GM12878 (cell line): Measurements from ENCODE around the gene BIRC7. TPM values are rescaled to one million over a fixed set of nuclear protein-coding genes. Genes with fewer than 3 reads are reported as not detected.

ENCODE experiments used
- CHD1 ChIP-seq: IDR thresholded peaks from 2 replicates; pipeline ENCODE4 v1.6.1; 2012; ENCODE audit warnings: low read depth, low read length, improper control_type of control experiment
- CREB1 ChIP-seq: IDR thresholded peaks from 2 replicates; pipeline ENCODE4 v1.6.1; 2012; ENCODE audit warnings: low read depth, mild to moderate bottlenecking, inconsistent platforms
- EGR1 ChIP-seq, 2 experiments: IDR thresholded peaks; 1 replicate in 1 of 2; 2 replicates in 1 of 2; pipeline ENCODE4 v1.6.1; 2011 to 2012; ENCODE audit warnings: low read depth in 2 of 2, low read length in 2 of 2, borderline replicate concordance in 1 of 2, mild to moderate bottlenecking in 1 of 2, moderate library complexity in 1 of 2
- GATAD2B ChIP-seq: fragments of 450-650 bp; conservative IDR thresholded peaks from 2 replicates; pipeline ENCODE4 v1.6.1; 2017; ENCODE audit warnings: low read depth, mild to moderate bottlenecking, moderate library complexity
- HCFC1 ChIP-seq: fragments of 150-350 bp; IDR thresholded peaks from 2 replicates; pipeline ENCODE4 v1.6.1; 2014; ENCODE audit warnings: low read length
- HDGF ChIP-seq: fragments of 450-650 bp; IDR thresholded peaks from 2 replicates; pipeline ENCODE4 v1.6.1; 2016; ENCODE audit warnings: antibody characterized with exemption
- IKZF1 ChIP-seq: fragments of 450-650 bp; conservative IDR thresholded peaks from 2 replicates; pipeline ENCODE4 v1.6.1; 2017; ENCODE audit warnings: antibody characterized with exemption, mild to moderate bottlenecking
- MXI1 ChIP-seq: fragments of 150-350 bp; IDR thresholded peaks from 2 replicates; pipeline ENCODE4 v1.6.1; 2011; ENCODE audit warnings: low read depth, mild to moderate bottlenecking, inconsistent platforms, low read length, improper control_type of control experiment
- NRF1 ChIP-seq: conservative IDR thresholded peaks from 2 replicates; pipeline ENCODE4 v1.6.1; 2011; ENCODE audit warnings: mild to moderate bottlenecking, low read depth, low read length, improper control_type of control experiment
- POLR2A ChIP-seq: IDR thresholded peaks from 2 replicates; pipeline ENCODE4 v1.6.1; 2011; ENCODE audit warnings: low read depth, mild to moderate bottlenecking, low read length
- POLR2AphosphoS2 ChIP-seq: IDR thresholded peaks from 2 replicates; pipeline ENCODE4 v1.6.1; 2011; ENCODE audit warnings: low read depth, mild to moderate bottlenecking, low read length, improper control_type of control experiment, moderate library complexity
- POLR2AphosphoS5 ChIP-seq: IDR thresholded peaks from 2 replicates; pipeline ENCODE4 v1.6.1; 2011; ENCODE audit warnings: mild to moderate bottlenecking, low read length, inconsistent platforms
- RAD51 ChIP-seq: fragments of 450-650 bp; IDR thresholded peaks from 2 replicates; pipeline ENCODE4 v1.6.1; 2016; ENCODE audit warnings: moderate library complexity, mild to moderate bottlenecking, inconsistent platforms
- RUNX3 ChIP-seq: IDR thresholded peaks from 2 replicates; pipeline ENCODE4 v1.6.1; 2012; ENCODE audit warnings: low read length, inconsistent platforms
- SREBF1 ChIP-seq: IDR thresholded peaks from 2 replicates; pipeline ENCODE4 v1.6.1; 2012; ENCODE audit warnings: mild to moderate bottlenecking, low read length
- SRF ChIP-seq, 2 experiments: IDR thresholded peaks; 2 replicates each; pipeline ENCODE4 v1.6.1; 2011; ENCODE audit warnings: low read depth in 2 of 2, low read length in 2 of 2, mild to moderate bottlenecking in 1 of 2, moderate library complexity in 1 of 2
- STAT1 ChIP-seq: fragments of 450-650 bp; conservative IDR thresholded peaks from 2 replicates; pipeline ENCODE4 v1.6.1; 2014; ENCODE audit warnings: antibody characterized with exemption, mild to moderate bottlenecking
- TCF3 ChIP-seq: IDR thresholded peaks from 2 replicates; pipeline ENCODE4 v1.6.1; 2012; ENCODE audit warnings: low read depth, mild to moderate bottlenecking, low read length, borderline replicate concordance; ENCODE audit not compliant: insufficient read depth
- ZZZ3 ChIP-seq: IDR thresholded peaks from 2 replicates; pipeline ENCODE4 v1.6.1; 2011; ENCODE audit warnings: low read depth; ENCODE audit not compliant: control insufficient read depth, insufficient read length
- polyA plus RNA-seq, 11 experiments: library from polyadenylated mRNA; depleted of rRNA in 4 of 11; unstranded in 6 of 11; stranded (reverse) in 5 of 11; fragments of >200 nt; fragmentation: Nextera tagmentation in 4 of 11; fragmentation: Illumina TruSeq in 1 of 11; extraction: Ambion mirVana in 4 of 11; extraction: Trizol in 1 of 11; gene quantifications; 1 replicate in 1 of 11; 2 replicates in 10 of 11; pipeline versions ENCODE4 v1.2.1 to v1.2.3, GENCODE V29; 2011 to 2016; ENCODE audit warnings: inconsistent platforms in 2 of 11, missing spikeins in 2 of 11, low read depth in 1 of 11
- total RNA-seq, 4 experiments: library from RNA; depleted of rRNA in 3 of 4; stranded (reverse); fragments of >200 nt in 3 of 4; fragmentation: Illumina TruSeq in 1 of 4; extraction: Trizol in 1 of 4; gene quantifications; 2 replicates each; pipeline versions ENCODE4 v1.2.1 to v1.2.3, GENCODE V29; 2013 to 2021
- TF ChIP-seq, protein P1 (sequence below): fragments of 450-650 bp; IDR thresholded peaks from 2 replicates; pipeline ENCODE4 v1.6.1; 2017; ENCODE audit warnings: mild to moderate bottlenecking, moderate library complexity
- TF ChIP-seq, protein P2 (sequence below): fragments of 450-650 bp; IDR thresholded peaks from 2 replicates; pipeline ENCODE4 v1.6.1; 2017; ENCODE audit warnings: mild to moderate bottlenecking, moderate library complexity

Gene BIRC7
- total and polyA plus RNA-seq, 10 of the 15 experiments (the other 5 are each of a cell fraction or from before 2014, with no cell fraction given), result 0.31 TPM; not detected in 9

DNA sequence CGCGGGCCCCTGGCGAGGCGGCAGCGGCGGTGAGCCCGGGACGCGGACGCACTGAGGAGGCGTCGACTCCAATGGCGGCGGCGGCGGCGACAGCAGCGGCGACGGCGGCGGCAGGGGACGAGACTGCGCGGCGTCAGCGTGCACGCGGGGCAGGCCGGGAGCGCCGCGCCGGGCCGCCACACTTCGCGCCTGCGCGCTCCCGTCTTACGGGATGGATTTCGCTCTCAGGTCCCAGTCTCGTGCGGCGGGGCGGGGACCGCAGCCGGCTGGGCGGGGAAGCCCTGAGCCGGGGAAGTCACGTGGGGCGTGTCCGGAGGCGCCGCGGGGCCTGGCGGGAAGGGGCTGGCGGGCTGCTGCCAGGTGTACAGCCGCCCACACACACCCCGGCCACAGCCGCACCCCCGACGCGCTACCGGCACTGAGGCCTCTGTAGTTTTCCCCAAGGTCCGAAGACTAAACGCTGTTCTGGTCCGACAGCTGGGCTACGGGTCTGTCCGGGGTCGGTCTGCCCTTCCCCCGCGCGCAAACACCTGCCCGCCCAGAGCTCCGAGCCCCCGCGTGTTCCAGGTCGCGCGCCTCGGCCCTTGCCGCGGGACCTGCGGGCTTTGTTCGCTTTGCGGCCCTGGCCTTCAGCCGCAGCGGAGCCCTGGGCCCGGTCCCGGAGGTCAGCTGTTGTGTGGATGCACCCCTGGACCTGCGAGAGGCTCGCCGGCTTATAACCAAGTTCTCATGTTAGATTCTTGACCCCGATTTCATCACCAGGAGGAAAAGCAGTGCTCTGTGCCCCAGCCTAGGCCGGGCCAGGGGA lies 19.5 kb upstream of the BIRC7 start, which contains the start of gene YTHDF1 (continued):
- TF ChIP-seq SRF (IDR thresholded peaks at IDR 0.05; ENCODE audit: low read depth in 2 of 2, low read length in 2 of 2), result 0 out of 4 replicates have a peak, but pooled peaks of 1 of the 2 experiments have one; percentile 2
- peak; percentile 90 for TF ChIP-seq RAD51
- TF ChIP-seq POLR2A, result peak; percentile 78
- TF ChIP-seq IKZF1, result peak; percentile 90
- TF ChIP-seq NRF1, result peak; percentile 49
- TF ChIP-seq EGR1 (IDR thresholded peaks at IDR 0.05; ENCODE audit: borderline replicate concordance in 1 of 2, low read depth in 2 of 2, low read length in 2 of 2), result peak; percentile 50 to 95
- TF ChIP-seq CREB1, result peak; percentile 65; the same call in 1 of the 2 replicates
- TF ChIP-seq HCFC1, result peak; percentile 67
- TF ChIP-seq ZZZ3, result no peak
- peak; percentile 75 for TF ChIP-seq RUNX3
- no peak for TF ChIP-seq SREBF1
- peak; percentile 100 for TF ChIP-seq MXI1
- TF ChIP-seq, protein P1, sequence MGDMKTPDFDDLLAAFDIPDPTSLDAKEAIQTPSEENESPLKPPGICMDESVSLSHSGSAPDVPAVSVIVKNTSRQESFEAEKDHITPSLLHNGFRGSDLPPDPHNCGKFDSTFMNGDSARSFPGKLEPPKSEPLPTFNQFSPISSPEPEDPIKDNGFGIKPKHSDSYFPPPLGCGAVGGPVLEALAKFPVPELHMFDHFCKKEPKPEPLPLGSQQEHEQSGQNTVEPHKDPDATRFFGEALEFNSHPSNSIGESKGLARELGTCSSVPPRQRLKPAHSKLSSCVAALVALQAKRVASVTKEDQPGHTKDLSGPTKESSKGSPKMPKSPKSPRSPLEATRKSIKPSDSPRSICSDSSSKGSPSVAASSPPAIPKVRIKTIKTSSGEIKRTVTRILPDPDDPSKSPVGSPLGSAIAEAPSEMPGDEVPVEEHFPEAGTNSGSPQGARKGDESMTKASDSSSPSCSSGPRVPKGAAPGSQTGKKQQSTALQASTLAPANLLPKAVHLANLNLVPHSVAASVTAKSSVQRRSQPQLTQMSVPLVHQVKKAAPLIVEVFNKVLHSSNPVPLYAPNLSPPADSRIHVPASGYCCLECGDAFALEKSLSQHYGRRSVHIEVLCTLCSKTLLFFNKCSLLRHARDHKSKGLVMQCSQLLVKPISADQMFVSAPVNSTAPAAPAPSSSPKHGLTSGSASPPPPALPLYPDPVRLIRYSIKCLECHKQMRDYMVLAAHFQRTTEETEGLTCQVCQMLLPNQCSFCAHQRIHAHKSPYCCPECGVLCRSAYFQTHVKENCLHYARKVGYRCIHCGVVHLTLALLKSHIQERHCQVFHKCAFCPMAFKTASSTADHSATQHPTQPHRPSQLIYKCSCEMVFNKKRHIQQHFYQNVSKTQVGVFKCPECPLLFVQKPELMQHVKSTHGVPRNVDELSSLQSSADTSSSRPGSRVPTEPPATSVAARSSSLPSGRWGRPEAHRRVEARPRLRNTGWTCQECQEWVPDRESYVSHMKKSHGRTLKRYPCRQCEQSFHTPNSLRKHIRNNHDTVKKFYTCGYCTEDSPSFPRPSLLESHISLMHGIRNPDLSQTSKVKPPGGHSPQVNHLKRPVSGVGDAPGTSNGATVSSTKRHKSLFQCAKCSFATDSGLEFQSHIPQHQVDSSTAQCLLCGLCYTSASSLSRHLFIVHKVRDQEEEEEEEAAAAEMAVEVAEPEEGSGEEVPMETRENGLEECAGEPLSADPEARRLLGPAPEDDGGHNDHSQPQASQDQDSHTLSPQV, result no peak
- no peak for TF ChIP-seq CHD1
- TF ChIP-seq, protein P2, sequence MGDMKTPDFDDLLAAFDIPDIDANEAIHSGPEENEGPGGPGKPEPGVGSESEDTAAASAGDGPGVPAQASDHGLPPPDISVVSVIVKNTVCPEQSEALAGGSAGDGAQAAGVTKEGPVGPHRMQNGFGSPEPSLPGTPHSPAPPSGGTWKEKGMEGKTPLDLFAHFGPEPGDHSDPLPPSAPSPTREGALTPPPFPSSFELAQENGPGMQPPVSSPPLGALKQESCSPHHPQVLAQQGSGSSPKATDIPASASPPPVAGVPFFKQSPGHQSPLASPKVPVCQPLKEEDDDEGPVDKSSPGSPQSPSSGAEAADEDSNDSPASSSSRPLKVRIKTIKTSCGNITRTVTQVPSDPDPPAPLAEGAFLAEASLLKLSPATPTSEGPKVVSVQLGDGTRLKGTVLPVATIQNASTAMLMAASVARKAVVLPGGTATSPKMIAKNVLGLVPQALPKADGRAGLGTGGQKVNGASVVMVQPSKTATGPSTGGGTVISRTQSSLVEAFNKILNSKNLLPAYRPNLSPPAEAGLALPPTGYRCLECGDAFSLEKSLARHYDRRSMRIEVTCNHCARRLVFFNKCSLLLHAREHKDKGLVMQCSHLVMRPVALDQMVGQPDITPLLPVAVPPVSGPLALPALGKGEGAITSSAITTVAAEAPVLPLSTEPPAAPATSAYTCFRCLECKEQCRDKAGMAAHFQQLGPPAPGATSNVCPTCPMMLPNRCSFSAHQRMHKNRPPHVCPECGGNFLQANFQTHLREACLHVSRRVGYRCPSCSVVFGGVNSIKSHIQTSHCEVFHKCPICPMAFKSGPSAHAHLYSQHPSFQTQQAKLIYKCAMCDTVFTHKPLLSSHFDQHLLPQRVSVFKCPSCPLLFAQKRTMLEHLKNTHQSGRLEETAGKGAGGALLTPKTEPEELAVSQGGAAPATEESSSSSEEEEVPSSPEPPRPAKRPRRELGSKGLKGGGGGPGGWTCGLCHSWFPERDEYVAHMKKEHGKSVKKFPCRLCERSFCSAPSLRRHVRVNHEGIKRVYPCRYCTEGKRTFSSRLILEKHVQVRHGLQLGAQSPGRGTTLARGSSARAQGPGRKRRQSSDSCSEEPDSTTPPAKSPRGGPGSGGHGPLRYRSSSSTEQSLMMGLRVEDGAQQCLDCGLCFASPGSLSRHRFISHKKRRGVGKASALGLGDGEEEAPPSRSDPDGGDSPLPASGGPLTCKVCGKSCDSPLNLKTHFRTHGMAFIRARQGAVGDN, result peak; percentile 88
- peak; percentile 44; the same call in 1 of the 2 replicates for TF ChIP-seq GATAD2B
- TF ChIP-seq TCF3, result peak; percentile 97
- 0 out of 2 replicates have a peak, but pooled peaks have one; percentile 45 for TF ChIP-seq POLR2AphosphoS2
- TF ChIP-seq STAT1, result peak; percentile 93; the same call in 1 of the 2 replicates
- TF ChIP-seq POLR2AphosphoS5, result peak; percentile 35; the same call in 1 of the 2 replicates
- TF ChIP-seq HDGF, result peak; percentile 69; the same call in 1 of the 2 replicates
